Naive thymus-derived CD4-positive, alpha-beta T cell (primary cell): ENCODE data around the gene IDH3A. TPM values are rescaled to one million over a fixed set of nuclear protein-coding genes. Genes with fewer than 3 reads are reported as not detected.

ENCODE experiments used
- ATAC-seq: fragments of 150-1000 bp; cut with Tn5 transposase; 2 replicates; pipeline ENCODE4 v1.10.0; 2021; ENCODE audit warnings: mild to moderate bottlenecking, moderate library complexity
- CTCF ChIA-PET: fragments of 350-600 bp; sonication (Branson Sonifier 250); formaldehyde crosslinking; loops from one replicate; lab custom pipeline; 2021; ENCODE audit warnings: antibody characterized with exemption; lab: Charles Lee
- POLR2A ChIA-PET: fragments of 350-600 bp; sonication (Branson Sonifier 250); formaldehyde crosslinking; loops from one replicate; lab custom pipeline; 2021; ENCODE audit warnings: antibody characterized with exemption, inconsistent platforms; lab: Charles Lee
- DNase-seq, 9 donors: peaks; one replicate each; pipeline versions ENCODE4 v3.0.0 to v3.0.0-alpha.2; 2020 to 2022; ENCODE audit warnings: mixed read lengths in 1 of 9
- H3K27ac ChIP-seq: one replicate; pipeline ENCODE4 v1.7.0; 2013; ENCODE audit warnings: mild to moderate bottlenecking, low read depth, low read length, moderate library complexity
- H3K27me3 ChIP-seq, 2 donors: one replicate each; pipeline ENCODE4 v1.7.0; 2013; ENCODE audit warnings: low read length in 2 of 2, mild to moderate bottlenecking in 2 of 2, moderate library complexity in 2 of 2; ENCODE audit not compliant: control insufficient read depth in 2 of 2, insufficient read depth in 2 of 2
- H3K36me3 ChIP-seq, 3 experiments: 1 replicate in 2 of 3; 2 replicates in 1 of 3; pipeline ENCODE4 v1.7.0; 2013; ENCODE audit warnings: low read length in 3 of 3, mild to moderate bottlenecking in 3 of 3, moderate library complexity in 1 of 3; ENCODE audit not compliant: insufficient read depth in 3 of 3, control insufficient read depth in 2 of 3
- H3K4me1 ChIP-seq, 2 donors: one replicate each; pipeline ENCODE4 v1.7.0; 2013; ENCODE audit warnings: low read length in 2 of 2, mild to moderate bottlenecking in 2 of 2, moderate library complexity in 1 of 2; ENCODE audit not compliant: control insufficient read depth in 2 of 2, insufficient read depth in 2 of 2
- H3K4me3 ChIP-seq: 2 replicates; pipeline ENCODE4 v1.7.0; 2013; ENCODE audit warnings: mild to moderate bottlenecking, low read length
- H3K9me3 ChIP-seq, 3 experiments: 1 replicate in 2 of 3; 2 replicates in 1 of 3; pipeline ENCODE4 v1.7.0; 2013; ENCODE audit warnings: low read length in 3 of 3; ENCODE audit not compliant: control insufficient read depth in 2 of 3
- H3K27ac Mint-ChIP-seq, 9 donors: one replicate each; pipeline ENCODE4 v1.8.0; 2020 to 2022; ENCODE audit warnings: mixed read lengths in 9 of 9, mild to moderate bottlenecking in 8 of 9, moderate library complexity in 5 of 9, inconsistent platforms in 2 of 9
- H3K27me3 Mint-ChIP-seq, 5 donors: one replicate each; pipeline ENCODE4 v1.8.0; 2021 to 2022; ENCODE audit warnings: mixed read lengths in 5 of 5, mild to moderate bottlenecking in 1 of 5
- H3K36me3 Mint-ChIP-seq, 5 donors: one replicate each; pipeline ENCODE4 v1.8.0; 2020 to 2022; ENCODE audit warnings: mixed read lengths in 5 of 5, mild to moderate bottlenecking in 3 of 5, inconsistent platforms in 1 of 5
- H3K4me1 Mint-ChIP-seq, 7 donors: one replicate each; pipeline ENCODE4 v1.8.0; 2020 to 2022; ENCODE audit warnings: mixed read lengths in 7 of 7, mild to moderate bottlenecking in 3 of 7, inconsistent platforms in 1 of 7
- H3K4me3 Mint-ChIP-seq, 10 donors: one replicate each; pipeline ENCODE4 v1.8.0; 2020 to 2022; ENCODE audit warnings: mild to moderate bottlenecking in 10 of 10, mixed read lengths in 10 of 10, moderate library complexity in 6 of 10, inconsistent platforms in 2 of 10
- H3K9me3 Mint-ChIP-seq, 11 donors: one replicate each; pipeline ENCODE4 v1.8.0; 2020 to 2022; ENCODE audit warnings: mixed read lengths in 11 of 11, mild to moderate bottlenecking in 4 of 11, inconsistent platforms in 1 of 11, moderate library complexity in 1 of 11
- intact Hi-C, 2 donors: fragments of 100-400 bp; cut with micrococcal nuclease; formaldehyde crosslinking; loops; one replicate each; pipeline ENCODE4 v1.15.1; 2023
- polyA plus RNA-seq, 2 donors: library from polyadenylated mRNA; unstranded; fragments of 300-500 nt; fragmentation: Illumina TruSeq; gene quantifications; one replicate each; pipeline ENCODE4 v1.2.3, GENCODE V29; 2021
- total RNA-seq, 6 experiments: library from RNA in 5 of 6; stranded (reverse) in 5 of 6; gene quantifications; 1 replicate in 5 of 6; 2 replicates in 1 of 6; pipeline ENCODE4 v1.2.3 and lab custom pipeline; 2021 to 2026

Gene IDH3A
- total and polyA plus RNA-seq, 7 experiments from 2014 or later = 40.5 to 105 (median 57.4) TPM

DNA sequence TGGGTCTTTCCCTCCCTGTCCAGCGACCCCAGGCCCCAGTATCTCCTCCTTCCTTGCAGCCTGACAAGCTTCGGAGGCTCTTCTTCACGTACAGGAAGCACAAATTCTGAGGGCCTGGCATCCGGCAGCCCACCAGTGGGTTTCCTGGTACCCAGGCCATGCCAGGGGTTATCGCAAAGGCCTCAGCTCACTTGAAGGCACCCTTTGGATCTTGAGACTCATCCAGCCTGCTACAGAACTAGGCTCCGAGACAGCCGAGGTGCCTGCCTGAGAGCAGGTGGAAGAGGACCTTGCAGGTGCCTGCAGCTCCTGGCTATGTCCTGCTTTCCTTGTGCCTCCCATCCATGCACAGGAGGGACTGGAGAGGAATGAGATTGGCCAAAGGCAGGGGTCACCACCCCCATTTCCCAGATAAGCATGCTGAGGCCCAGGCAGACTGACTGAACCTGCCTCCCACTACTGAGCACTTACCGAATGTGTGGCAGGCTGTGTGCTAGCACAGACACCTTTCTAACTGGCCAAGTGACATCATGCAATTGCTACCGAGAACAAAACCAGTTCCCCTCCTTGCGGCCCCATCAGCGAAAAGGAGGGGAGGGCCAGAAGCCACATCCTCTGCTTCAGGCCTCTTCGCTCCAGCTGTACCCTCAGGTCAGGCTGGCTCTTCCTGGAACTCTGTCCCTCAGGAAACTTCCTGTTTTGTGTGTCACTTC lies 45.6 kb upstream of the IDH3A start:
- H3K9me3 ChIP-seq = no peaks in the 10 kb centered on the region
- H3K27me3 ChIP-seq = no peaks in the 10 kb centered on the region
- no peak overlapping the region for H3K4me3 ChIP-seq
- ChIA-PET CTCF (interaction anchor here (1.8 kb wide), 1 partner anchor 137 kb away, joined by 5 read pairs; no protein-coding TSS in a partner anchor), POLR2A (interaction anchor here (0.6 to 0.8 kb wide), 3 partner anchors 9 to 68 kb away, joined by 3 read pairs; no protein-coding TSS in a partner anchor)
- H3K36me3 ChIP-seq = no peaks in the 10 kb centered on the region
- Mint-ChIP-seq H3K4me3 (peak overlapping the region in 8 of 10 donors; percentile 12 to 70 (median 40)), H3K27me3 (no peaks in the 10 kb centered on the region), H3K9me3 (no peaks in the 10 kb centered on the region), H3K36me3 (no peaks in the 10 kb centered on the region), H3K27ac (peak overlapping the region; percentile 13 to 94 (median 81)), H3K4me1 (peaks cover 29 to 71% (median 35%) of the 10 kb centered on the region in 7 donors)
- H3K4me1 ChIP-seq = peaks cover 33 to 45% of the 10 kb centered on the region in 2 donors
- H3K27ac ChIP-seq = peak overlapping the region; percentile 52
- ATAC-seq (peak; percentile 67), DNase-seq (peak in 8 of 9 donors; percentile 24 to 66 (median 38))
- intact Hi-C loops = loop anchor here in 1 of 2 donors (2.0 to 5.0 kb wide), 2 partner anchors 27 to 36 kb away; partner anchors contain the start of gene TBC1D2B

DNA sequence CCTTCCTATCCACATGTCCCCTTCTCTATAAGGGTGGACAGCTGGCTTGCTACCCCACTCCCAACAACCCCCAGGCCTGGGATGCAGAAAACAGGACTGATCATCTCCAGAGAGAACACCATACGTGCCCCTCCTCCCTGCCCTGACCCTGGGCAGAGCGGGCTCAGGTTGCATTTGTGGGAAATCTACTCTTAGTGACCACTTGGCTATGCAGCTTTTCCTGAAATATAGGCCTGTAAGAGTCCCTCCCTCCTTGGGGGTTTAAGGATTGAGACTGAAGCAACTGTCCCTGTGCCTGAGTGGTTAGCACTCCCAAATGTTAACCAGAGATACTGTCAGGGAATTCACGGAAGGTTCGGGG lies 45.1 kb upstream of the IDH3A start:
- ChIA-PET POLR2A (interaction anchor here (0.6 to 0.7 kb wide), 2 partner anchors 9 to 69 kb away, joined by 3 read pairs; no protein-coding TSS in a partner anchor), CTCF (interaction anchor here (1.8 kb wide), 1 partner anchor 138 kb away, joined by 5 read pairs; no protein-coding TSS in a partner anchor)
- Mint-ChIP-seq H3K27ac (peak overlapping the region; percentile 13 to 94 (median 80)), H3K36me3 (no peaks in the 10 kb centered on the region), H3K4me1 (peaks cover 29 to 74% (median 35%) of the 10 kb centered on the region in 7 donors), H3K27me3 (no peaks in the 10 kb centered on the region), H3K9me3 (no peaks in the 10 kb centered on the region), H3K4me3 (peak overlapping the region in 8 of 10 donors; percentile 12 to 70 (median 37))
- Histone ChIP-seq H3K27ac (peak overlapping the region; percentile 52), H3K27me3 (no peaks in the 10 kb centered on the region), H3K4me1 (peaks cover 33 to 45% of the 10 kb centered on the region in 2 donors), H3K36me3 (no peaks in the 10 kb centered on the region), H3K4me3 (no peak overlapping the region), H3K9me3 (no peaks in the 10 kb centered on the region)
- DNase-seq (no peak), ATAC-seq (peak; percentile 1)
- intact Hi-C loops = loop anchor here in 1 of 2 donors (5.0 kb wide), 1 partner anchor 37 kb away; no protein-coding TSS in a partner anchor

DNA sequence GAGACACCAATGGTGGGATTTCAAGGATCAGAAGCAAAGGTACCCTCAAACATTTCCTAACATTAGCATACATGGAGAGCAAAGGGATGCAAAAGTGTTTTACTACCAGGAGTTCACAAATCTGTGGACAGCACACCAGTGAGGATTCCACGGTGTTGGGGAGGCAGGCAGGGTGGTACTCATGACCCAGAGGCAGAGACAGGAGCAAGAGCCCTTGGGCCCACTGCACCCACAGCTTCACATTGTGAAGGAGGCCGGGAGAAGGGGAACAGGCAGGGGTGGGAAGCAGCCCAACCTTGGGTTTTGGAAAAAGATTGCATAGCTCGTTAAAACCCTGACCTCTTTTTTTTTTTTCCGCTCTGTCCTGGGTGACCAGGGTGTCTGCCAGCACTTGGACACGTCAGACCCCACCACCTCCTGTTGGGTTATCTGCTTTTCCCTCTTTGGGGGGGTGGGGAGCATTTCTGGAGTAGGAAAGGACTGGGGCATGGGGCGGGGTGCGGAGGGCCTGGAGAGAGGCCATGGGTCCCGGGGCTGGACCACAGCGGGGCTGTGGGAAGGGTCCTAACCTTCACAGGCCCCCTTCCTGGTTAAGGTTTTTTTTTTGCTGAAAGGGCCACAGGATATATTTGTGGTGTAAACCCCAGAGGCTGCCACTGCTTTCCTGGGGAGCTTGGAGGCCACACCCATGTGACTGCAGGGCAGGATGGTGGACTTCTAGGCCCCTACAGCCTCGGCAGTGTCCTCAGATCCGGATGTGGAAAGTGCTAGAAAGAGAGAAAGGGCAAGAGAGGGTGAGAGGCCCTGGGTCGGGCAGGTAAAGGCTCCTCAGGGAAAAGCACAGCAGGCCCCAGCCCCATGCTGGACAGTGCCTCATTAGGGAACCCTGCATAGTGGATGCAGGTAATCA lies 44.3 kb upstream of the IDH3A start:
- no peaks in the 10 kb centered on the region for H3K27me3 ChIP-seq
- no peaks in the 10 kb centered on the region for H3K27me3 Mint-ChIP-seq
- H3K4me1 ChIP-seq = peaks cover 33 to 45% of the 10 kb centered on the region in 2 donors
- H3K4me1 Mint-ChIP-seq = peaks cover 29 to 74% (median 35%) of the 10 kb centered on the region in 7 donors
- H3K9me3 Mint-ChIP-seq = no peaks in the 10 kb centered on the region
- H3K27ac ChIP-seq = no peak overlapping the region
- peak overlapping the region in 3 of 10 donors; percentile 33 to 70 (median 68) for H3K4me3 Mint-ChIP-seq
- no peaks in the 10 kb centered on the region for H3K36me3 Mint-ChIP-seq
- intact Hi-C loops = loop anchor here in 1 of 2 donors (5.0 kb wide), 1 partner anchor 38 kb away; no protein-coding TSS in a partner anchor
- peak overlapping the region; percentile 13 to 94 (median 80) for H3K27ac Mint-ChIP-seq
- no peak for ATAC-seq
- no peak overlapping the region for H3K4me3 ChIP-seq
- POLR2A ChIA-PET = interaction anchor here (0.9 kb wide), 1 partner anchor 13 kb away, joined by 4 read pairs; no protein-coding TSS in a partner anchor
- CTCF ChIA-PET = no interaction called here
- DNase-seq = no peak
- H3K36me3 ChIP-seq = no peaks in the 10 kb centered on the region
- no peaks in the 10 kb centered on the region for H3K9me3 ChIP-seq

DNA sequence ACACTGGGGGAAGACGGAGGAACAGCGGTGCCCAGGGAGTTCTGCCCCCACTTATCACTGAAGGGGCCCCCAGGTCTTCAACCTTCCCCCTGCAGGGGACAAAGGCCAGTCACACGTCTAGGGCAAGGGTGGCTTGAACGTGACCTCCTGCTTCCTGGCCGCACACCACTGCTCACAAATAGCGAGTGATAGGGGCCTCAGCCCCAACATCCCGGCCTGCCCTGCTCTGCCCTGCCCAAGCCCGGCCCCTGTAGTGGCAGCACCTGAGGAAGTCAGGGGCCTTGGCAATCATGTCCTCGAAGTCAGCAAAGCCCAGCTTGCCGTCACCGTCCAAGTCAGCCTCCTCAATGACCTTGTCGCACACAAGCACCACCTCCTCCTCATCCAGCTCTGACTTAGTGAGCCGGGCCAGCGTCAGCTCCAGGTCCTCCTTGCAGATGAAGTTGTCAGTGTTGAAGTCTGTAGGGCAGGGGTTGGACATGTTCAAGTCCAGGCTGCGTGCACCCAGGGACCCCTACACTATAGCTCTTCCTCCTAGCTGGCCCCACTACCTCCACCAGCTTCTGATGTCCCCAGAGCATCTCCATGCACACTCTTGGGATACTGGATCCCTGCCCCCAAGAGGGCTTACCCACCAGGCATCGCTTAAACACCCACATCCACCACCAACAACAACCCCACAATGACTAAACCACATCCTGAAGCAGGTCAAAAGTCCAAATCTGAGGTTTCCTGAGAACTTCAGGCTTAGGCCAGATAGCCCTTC lies 43.5 kb upstream of the IDH3A start:
- no peaks in the 10 kb centered on the region for H3K36me3 Mint-ChIP-seq
- H3K27me3 Mint-ChIP-seq = no peaks in the 10 kb centered on the region
- Histone ChIP-seq H3K4me1 (peaks cover 33 to 45% of the 10 kb centered on the region in 2 donors), H3K4me3 (no peak overlapping the region), H3K27me3 (no peaks in the 10 kb centered on the region), H3K36me3 (no peaks in the 10 kb centered on the region), H3K27ac (no peak overlapping the region), H3K9me3 (no peaks in the 10 kb centered on the region)
- peaks cover 29 to 74% (median 35%) of the 10 kb centered on the region in 7 donors for H3K4me1 Mint-ChIP-seq
- ChIA-PET POLR2A (interaction anchor here (0.9 kb wide), 1 partner anchor 14 kb away, joined by 4 read pairs; no protein-coding TSS in a partner anchor), CTCF (interaction anchor here (0.9 to 4.1 kb wide), 4 partner anchors 32 to 146 kb away, joined by 3 to 32 read pairs (median 11); no protein-coding TSS in a partner anchor)
- H3K9me3 Mint-ChIP-seq = no peaks in the 10 kb centered on the region
- peak overlapping the region in 2 of 10 donors; percentile 68 to 70 for H3K4me3 Mint-ChIP-seq
- DNase-seq (no peak), ATAC-seq (no peak)
- intact Hi-C loops = no loop called here
- peak overlapping the region in 8 of 9 donors; percentile 28 to 94 (median 78) for H3K27ac Mint-ChIP-seq

DNA sequence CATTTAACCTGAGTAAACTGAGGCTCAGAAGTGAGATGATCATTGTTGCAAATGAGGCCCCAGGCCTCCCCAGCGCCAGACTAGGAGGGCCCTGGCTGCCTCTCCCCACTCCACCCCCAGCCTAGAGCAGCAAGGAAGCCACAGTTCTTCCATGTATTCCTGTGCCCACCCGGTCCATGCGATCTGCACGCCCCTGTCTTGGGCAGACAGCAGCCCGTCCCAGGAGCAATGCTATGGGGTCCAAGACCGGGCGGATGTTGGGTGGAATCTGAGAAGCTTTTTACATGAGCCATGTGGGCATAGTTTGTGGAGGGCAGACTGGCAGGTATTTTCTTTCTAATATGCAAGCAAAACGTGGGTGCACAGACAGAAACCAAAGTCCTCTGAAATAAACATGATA lies 41.7 kb upstream of the IDH3A start:
- DNase-seq (no peak), ATAC-seq (no peak)
- CTCF ChIA-PET = interaction anchor here (0.7 to 8.0 kb wide), 19 partner anchors 30 to 150 kb away, joined by 3 to 101 read pairs (median 6); no protein-coding TSS in a partner anchor
- H3K4me1 ChIP-seq = peaks cover 29 to 42% of the 10 kb centered on the region in 2 donors
- no peaks in the 10 kb centered on the region for H3K27me3 ChIP-seq
- Mint-ChIP-seq H3K36me3 (no peaks in the 10 kb centered on the region), H3K27me3 (no peaks in the 10 kb centered on the region), H3K4me3 (no peak overlapping the region), H3K4me1 (peaks cover 29 to 60% (median 35%) of the 10 kb centered on the region in 7 donors), H3K9me3 (no peaks in the 10 kb centered on the region), H3K27ac (peak overlapping the region in 3 of 9 donors; percentile 2 to 31 (median 24))
- intact Hi-C loops = no loop called here
- no peaks in the 10 kb centered on the region for H3K36me3 ChIP-seq
- POLR2A ChIA-PET = interaction anchor here (2.2 kb wide), 1 partner anchor 57 kb away, joined by 6 read pairs; no protein-coding TSS in a partner anchor
- H3K9me3 ChIP-seq = no peaks in the 10 kb centered on the region
- H3K27ac ChIP-seq = no peak overlapping the region
- no peak overlapping the region for H3K4me3 ChIP-seq
